Gastrocnemius medialis (tissue), 4 donors: ENCODE data around the gene TMEM117. TPM values are rescaled to one million over a fixed set of nuclear protein-coding genes. Genes with fewer than 3 reads are reported as not detected.

ENCODE experiments used
- ATAC-seq, 2 donors: fragments of 150-250 bp; one replicate each; pipeline ENCODE4 v1.9.1; 2016
- DNase-seq, 2 donors: peaks; one replicate each; pipeline ENCODE4 v3.0.0-alpha.2; 2019
- H3K27ac ChIP-seq, 4 donors: fragments of 200-600 bp; sonication (generic); 1 replicate in 1 of 4; 2 replicates in 3 of 4; pipeline ENCODE4 v1.5.1; 2016 to 2018; ENCODE audit warnings: mild to moderate bottlenecking in 2 of 4, moderate library complexity in 1 of 4
- H3K27me3 ChIP-seq, 3 donors: fragments of 200-600 bp; sonication (generic) in 2 of 3; 1 replicate in 1 of 3; 2 replicates in 2 of 3; pipeline versions ENCODE4 v1.5.1 to v1.6.0; 2016 to 2019; ENCODE audit warnings: mild to moderate bottlenecking in 1 of 3, moderate library complexity in 1 of 3
- H3K36me3 ChIP-seq, 2 donors: fragments of 200-600 bp; sonication (generic) in 1 of 2; one replicate each; pipeline ENCODE4 v1.5.1; 2017 to 2018
- H3K4me1 ChIP-seq, 2 donors: fragments of 200-600 bp; sonication (generic) in 1 of 2; one replicate each; pipeline ENCODE4 v1.5.1; 2016 to 2017; ENCODE audit warnings: mild to moderate bottlenecking in 2 of 2
- H3K4me3 ChIP-seq, 4 donors: fragments of 200-600 bp; sonication (generic) in 3 of 4; 1 replicate in 1 of 4; 2 replicates in 3 of 4; pipeline ENCODE4 v1.5.1; 2016 to 2019; ENCODE audit warnings: mild to moderate bottlenecking in 2 of 4
- H3K9me3 ChIP-seq, 3 donors: fragments of 200-600 bp; sonication (generic) in 2 of 3; 1 replicate in 1 of 3; 2 replicates in 2 of 3; pipeline ENCODE4 v1.5.1; 2016 to 2019
- POLR2A ChIP-seq, 2 donors: fragments of 450-650 bp; IDR thresholded peaks; one replicate each; pipeline ENCODE4 v1.6.1; 2017; ENCODE audit warnings: antibody characterized with exemption in 2 of 2, mild to moderate bottlenecking in 2 of 2, moderate library complexity in 2 of 2
- in situ Hi-C, 4 donors: fragments of 200-750 bp; cut with MboI; loops; one replicate each; pipeline versions ENCODE4 v1.15.0 to v1.8.0; 2017; ENCODE audit warnings: low sequenced_read_pairs in 4 of 4
- intact Hi-C: fragments of 100-400 bp; cut with DNase I; formaldehyde crosslinking; loops from one replicate; pipeline ENCODE4 v1.15.1; 2023; ENCODE audit warnings: low total_unique reads
- total RNA-seq, 4 donors: library from RNA; depleted of rRNA; stranded (reverse); fragments of >200 nt; gene quantifications; one replicate each; pipeline versions ENCODE4 v1.1.0 to v1.2.3, GENCODE V29; 2016
- TF ChIP-seq, protein P1 (sequence below), 5 experiments: fragments of 450-650 bp in 3 of 5; fragments of 200-600 bp in 2 of 5; sonication (generic) in 2 of 5; IDR thresholded peaks in 4 of 5; conservative IDR thresholded peaks in 1 of 5; 1 replicate in 4 of 5; 2 replicates in 1 of 5; pipeline ENCODE4 v1.5.1; 2016 to 2019; ENCODE audit warnings: antibody characterized with exemption in 5 of 5, mild to moderate bottlenecking in 3 of 5, moderate library complexity in 3 of 5

Gene TMEM117
- total RNA-seq, 4 donors from 2014 or later, result 3.5 to 19.4 (median 6.1) TPM

DNA sequence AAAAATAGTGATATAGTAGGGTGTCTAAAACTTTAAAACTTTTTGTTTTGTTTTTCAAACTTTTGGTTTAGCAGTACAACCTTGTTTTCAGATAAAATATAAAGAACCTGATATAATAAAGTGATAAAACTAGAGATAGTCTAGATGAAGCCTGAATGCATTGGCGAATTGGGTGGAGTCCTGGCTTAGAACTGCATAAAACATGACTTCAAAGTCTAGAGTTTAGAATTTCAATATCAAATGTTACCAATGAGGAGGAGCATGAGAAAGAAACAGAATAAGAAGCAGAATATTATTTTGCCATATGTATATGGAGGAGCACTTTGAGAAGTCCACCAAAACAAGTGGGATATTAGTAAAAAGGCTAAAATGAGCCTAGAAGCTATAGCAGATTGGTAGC is 263.6 kb downstream of the TMEM117 start:
- TF ChIP-seq POLR2A (IDR thresholded peaks at IDR 0.05), result no peak
- TF ChIP-seq, protein P1, sequence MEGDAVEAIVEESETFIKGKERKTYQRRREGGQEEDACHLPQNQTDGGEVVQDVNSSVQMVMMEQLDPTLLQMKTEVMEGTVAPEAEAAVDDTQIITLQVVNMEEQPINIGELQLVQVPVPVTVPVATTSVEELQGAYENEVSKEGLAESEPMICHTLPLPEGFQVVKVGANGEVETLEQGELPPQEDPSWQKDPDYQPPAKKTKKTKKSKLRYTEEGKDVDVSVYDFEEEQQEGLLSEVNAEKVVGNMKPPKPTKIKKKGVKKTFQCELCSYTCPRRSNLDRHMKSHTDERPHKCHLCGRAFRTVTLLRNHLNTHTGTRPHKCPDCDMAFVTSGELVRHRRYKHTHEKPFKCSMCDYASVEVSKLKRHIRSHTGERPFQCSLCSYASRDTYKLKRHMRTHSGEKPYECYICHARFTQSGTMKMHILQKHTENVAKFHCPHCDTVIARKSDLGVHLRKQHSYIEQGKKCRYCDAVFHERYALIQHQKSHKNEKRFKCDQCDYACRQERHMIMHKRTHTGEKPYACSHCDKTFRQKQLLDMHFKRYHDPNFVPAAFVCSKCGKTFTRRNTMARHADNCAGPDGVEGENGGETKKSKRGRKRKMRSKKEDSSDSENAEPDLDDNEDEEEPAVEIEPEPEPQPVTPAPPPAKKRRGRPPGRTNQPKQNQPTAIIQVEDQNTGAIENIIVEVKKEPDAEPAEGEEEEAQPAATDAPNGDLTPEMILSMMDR (IDR thresholded peaks at IDR 0.05 in 4 of 5, conservative IDR thresholded peaks at IDR 0.05 in 1 of 5), result no peak
- intact Hi-C loops (no loop called here), in situ Hi-C loops (no loop called here)
- H3K27ac ChIP-seq, result no peak overlapping the region
- H3K4me1 ChIP-seq, result peaks cover 0 to 6% of the 10 kb centered on the region in 2 donors
- H3K9me3 ChIP-seq, result no peaks in the 10 kb centered on the region
- H3K27me3 ChIP-seq, result no peaks in the 10 kb centered on the region
- ATAC-seq, result no peak
- DNase-seq, result no peak
- H3K4me3 ChIP-seq, result no peak overlapping the region
- H3K36me3 ChIP-seq, result no peaks in the 10 kb centered on the region

DNA sequence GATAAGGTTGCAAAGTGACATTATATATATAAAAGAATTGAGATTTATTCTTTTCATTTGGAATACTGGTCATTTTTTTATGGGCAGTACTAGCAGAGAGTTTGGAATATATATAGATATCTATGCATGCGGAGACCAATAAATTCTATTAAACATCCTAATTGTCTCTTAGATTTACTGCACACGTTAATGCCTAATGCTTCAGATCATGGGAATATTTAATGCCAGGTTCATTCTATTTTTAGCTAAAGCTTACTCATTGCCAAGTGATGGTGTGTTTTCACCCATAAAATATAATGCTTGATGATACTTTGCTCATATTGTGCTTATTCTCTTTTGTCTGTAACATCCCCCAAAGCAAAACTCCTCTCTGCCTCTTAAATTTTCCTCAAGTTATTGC is 264.4 kb downstream of the TMEM117 start:
- intact Hi-C loops (no loop called here), in situ Hi-C loops (no loop called here)
- Histone ChIP-seq H3K4me3 (no peak overlapping the region), H3K36me3 (no peaks in the 10 kb centered on the region), H3K4me1 (peaks cover 0 to 6% of the 10 kb centered on the region in 2 donors), H3K27ac (no peak overlapping the region), H3K27me3 (no peaks in the 10 kb centered on the region), H3K9me3 (no peaks in the 10 kb centered on the region)
- DNase-seq (no peak), ATAC-seq (no peak)
- TF ChIP-seq POLR2A (IDR thresholded peaks at IDR 0.05), result no peak
- TF ChIP-seq, protein P1 (IDR thresholded peaks at IDR 0.05 in 4 of 5, conservative IDR thresholded peaks at IDR 0.05 in 1 of 5), result no peak

DNA sequence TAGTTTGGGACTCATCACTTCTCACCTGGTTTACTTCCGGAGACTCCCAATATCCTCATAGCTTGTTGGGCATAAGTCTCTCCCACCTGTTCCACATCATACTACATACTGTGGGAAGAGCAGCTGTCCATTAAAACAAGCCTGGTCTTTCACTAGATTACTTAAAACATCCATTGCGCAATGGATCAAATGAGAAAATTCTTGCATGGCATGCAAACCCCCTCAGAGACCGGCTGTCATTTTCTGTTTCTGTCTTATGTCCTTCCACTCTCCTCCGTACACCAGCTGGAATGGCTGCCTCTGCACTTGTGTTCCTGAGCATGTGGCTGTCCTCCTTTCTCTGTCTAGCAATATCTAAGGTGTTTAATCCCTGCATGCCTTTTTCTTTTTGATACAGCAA is 265.6 kb downstream of the TMEM117 start:
- TF ChIP-seq POLR2A (IDR thresholded peaks at IDR 0.05), result no peak
- TF ChIP-seq, protein P1 (IDR thresholded peaks at IDR 0.05 in 4 of 5, conservative IDR thresholded peaks at IDR 0.05 in 1 of 5), result no peak
- no peak for ATAC-seq
- Histone ChIP-seq H3K4me3 (no peak overlapping the region), H3K4me1 (peaks cover 0 to 6% of the 10 kb centered on the region in 2 donors), H3K27ac (no peak overlapping the region), H3K9me3 (no peaks in the 10 kb centered on the region), H3K36me3 (no peaks in the 10 kb centered on the region), H3K27me3 (no peaks in the 10 kb centered on the region)
- in situ Hi-C loops, result no loop called here
- DNase-seq, result no peak
- intact Hi-C loops, result no loop called here

DNA sequence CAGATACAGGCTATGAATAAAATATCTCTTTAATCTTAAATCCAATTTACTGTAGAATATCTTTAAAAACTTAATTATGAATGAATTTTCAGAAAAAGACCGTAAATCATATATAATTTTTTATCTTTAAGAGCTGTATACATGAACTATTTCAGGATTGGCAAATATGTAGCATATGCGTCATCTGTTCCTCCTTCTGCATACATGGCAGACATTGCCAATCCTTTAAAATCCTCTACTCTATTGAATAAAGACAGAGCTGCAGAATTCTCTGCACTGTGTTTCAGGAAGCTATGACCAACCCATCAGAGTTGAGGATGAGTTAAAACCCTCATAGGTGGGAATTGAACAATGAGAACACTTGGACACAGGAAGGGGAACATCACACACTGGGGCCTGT is 279.0 kb downstream of the TMEM117 start:
- TF ChIP-seq, protein P1 (IDR thresholded peaks at IDR 0.05 in 4 of 5, conservative IDR thresholded peaks at IDR 0.05 in 1 of 5), result no peak
- no peak for TF ChIP-seq POLR2A (IDR thresholded peaks at IDR 0.05)
- Histone ChIP-seq H3K4me1 (peaks cover 0 to 13% of the 10 kb centered on the region in 2 donors), H3K9me3 (no peaks in the 10 kb centered on the region), H3K27ac (no peak overlapping the region), H3K27me3 (no peaks in the 10 kb centered on the region), H3K36me3 (no peaks in the 10 kb centered on the region), H3K4me3 (no peak overlapping the region)
- ATAC-seq (no peak), DNase-seq (no peak)
- intact Hi-C loops (no loop called here), in situ Hi-C loops (no loop called here)

DNA sequence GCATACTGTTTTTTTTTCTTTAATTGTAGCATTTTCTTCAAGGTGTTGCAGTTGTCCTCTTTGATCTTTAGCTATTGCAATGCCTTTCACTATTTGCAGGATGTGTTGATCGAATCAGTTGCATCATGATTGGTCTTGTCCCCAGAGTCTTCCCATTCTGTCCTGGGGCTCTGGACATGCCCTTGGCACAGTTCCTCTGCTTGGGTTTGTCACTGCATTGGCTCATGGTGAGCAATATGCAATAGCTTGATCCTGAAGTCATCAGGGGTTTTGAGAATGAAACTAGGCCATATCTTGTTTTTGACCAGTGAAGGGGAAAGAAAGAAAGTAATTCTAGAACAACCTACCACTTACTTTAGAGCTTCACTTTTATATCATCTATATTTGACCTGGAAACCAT is 281.5 kb downstream of the TMEM117 start:
- Histone ChIP-seq H3K27ac (no peak overlapping the region), H3K4me1 (peaks cover 0 to 13% of the 10 kb centered on the region in 2 donors), H3K27me3 (no peaks in the 10 kb centered on the region), H3K4me3 (no peak overlapping the region), H3K36me3 (no peaks in the 10 kb centered on the region), H3K9me3 (no peaks in the 10 kb centered on the region)
- DNase-seq (no peak), ATAC-seq (no peak)
- in situ Hi-C loops (no loop called here), intact Hi-C loops (no loop called here)
- TF ChIP-seq, protein P1 (IDR thresholded peaks at IDR 0.05 in 4 of 5, conservative IDR thresholded peaks at IDR 0.05 in 1 of 5), result no peak
- TF ChIP-seq POLR2A (IDR thresholded peaks at IDR 0.05), result no peak
